ENCODE measurements around the gene CCSER1. TPM values are rescaled to one million over a fixed set of nuclear protein-coding genes. Genes with fewer than 3 reads are reported as not detected.

The CCSER1 gene
- total RNA-seq, 2 experiments from 2014 or later: not detected

- H3K36me3 ChIP-seq (ENCODE audit: insufficient read depth, low read length): no peaks in the 10 kb centered on the region
- POLR2A ChIA-PET: no interaction called here
- H2AFZ ChIP-seq (ENCODE audit: low read length): no peak overlapping the region
- no peaks in the 10 kb centered on the region for H3K4me1 ChIP-seq (ENCODE audit: insufficient read depth, low read length, poor library complexity, severe bottlenecking)
- H4K20me1 ChIP-seq (ENCODE audit: insufficient read depth, low read length): no peaks in the 10 kb centered on the region
- no peak overlapping the region for H3K27ac ChIP-seq (ENCODE audit: low read depth, low read length, poor library complexity, severe bottlenecking)
- no peak for DNase-seq (ENCODE audit: low spot score)
- no peaks in the 10 kb centered on the region for H3K9me3 ChIP-seq (ENCODE audit: low read length)
- no peak overlapping the region for H3K4me3 ChIP-seq (ENCODE audit: low read depth, low read length, poor library complexity, severe bottlenecking)
- intact Hi-C loops (cut with micrococcal nuclease; ENCODE audit: unreplicated experiment): no loop called here
- BruUV-seq (replicated peaks): no TSS peak
- TF ChIP-seq CTCF (conservative IDR thresholded peaks at IDR 0.05; ENCODE audit: low read length) (no peak), EZH2phosphoT487 (IDR thresholded peaks at IDR 0.05; ENCODE audit: borderline replicate concordance, low read depth, low read length) (no peak)
- no peak overlapping the region for H3K4me2 ChIP-seq (ENCODE audit: low read length)
- no peaks in the 10 kb centered on the region for H3K9me2 ChIP-seq (ENCODE audit: insufficient read depth, low read length)
- H3K79me2 ChIP-seq (ENCODE audit: insufficient read depth, low read depth, low read length): no peaks in the 10 kb centered on the region
- CTCF ChIA-PET (ENCODE audit: unreplicated experiment): no interaction called here
These were observed 311.3 kb downstream of the CCSER1 start for GRCh38 chr4:90438522-90438921.

- Histone ChIP-seq H3K9me2 (ENCODE audit: insufficient read depth, low read length) (no peaks in the 10 kb centered on the region), H4K20me1 (ENCODE audit: insufficient read depth, low read length) (no peaks in the 10 kb centered on the region), H3K4me1 (ENCODE audit: insufficient read depth, low read length, poor library complexity, severe bottlenecking) (no peaks in the 10 kb centered on the region), H3K9me3 (ENCODE audit: low read length) (no peaks in the 10 kb centered on the region), H3K36me3 (ENCODE audit: insufficient read depth, low read length) (no peaks in the 10 kb centered on the region), H3K79me2 (ENCODE audit: insufficient read depth, low read depth, low read length) (no peaks in the 10 kb centered on the region), H2AFZ (ENCODE audit: low read length) (no peak overlapping the region), H3K4me3 (ENCODE audit: low read depth, low read length, poor library complexity, severe bottlenecking) (no peak overlapping the region), H3K27ac (ENCODE audit: low read depth, low read length, poor library complexity, severe bottlenecking) (no peak overlapping the region), H3K4me2 (ENCODE audit: low read length) (no peak overlapping the region)
- ChIA-PET POLR2A (no interaction called here), CTCF (ENCODE audit: unreplicated experiment) (no interaction called here)
- no peak for DNase-seq (ENCODE audit: low spot score)
- TF ChIP-seq EZH2phosphoT487 (IDR thresholded peaks at IDR 0.05; ENCODE audit: borderline replicate concordance, low read depth, low read length) (no peak), CTCF (conservative IDR thresholded peaks at IDR 0.05; ENCODE audit: low read length) (no peak)
- BruUV-seq (replicated peaks): no TSS peak
- intact Hi-C loops (cut with micrococcal nuclease; ENCODE audit: unreplicated experiment): no loop called here
These were observed 314.6 kb downstream of the CCSER1 start for GRCh38 chr4:90441770-90442169.

GRCh38 chr4:90442619-90443018, 315.4 kb downstream of the CCSER1 start:
- BruUV-seq (replicated peaks): no TSS peak
- no peak for DNase-seq (ENCODE audit: low spot score)
- H3K4me3 ChIP-seq (ENCODE audit: low read depth, low read length, poor library complexity, severe bottlenecking): no peak overlapping the region
- H3K9me2 ChIP-seq (ENCODE audit: insufficient read depth, low read length): no peaks in the 10 kb centered on the region
- H4K20me1 ChIP-seq (ENCODE audit: insufficient read depth, low read length): no peaks in the 10 kb centered on the region
- H2AFZ ChIP-seq (ENCODE audit: low read length): no peak overlapping the region
- H3K27ac ChIP-seq (ENCODE audit: low read depth, low read length, poor library complexity, severe bottlenecking): no peak overlapping the region
- intact Hi-C loops (cut with micrococcal nuclease; ENCODE audit: unreplicated experiment): no loop called here
- H3K4me2 ChIP-seq (ENCODE audit: low read length): no peak overlapping the region
- no peak for TF ChIP-seq CTCF (conservative IDR thresholded peaks at IDR 0.05; ENCODE audit: low read length)
- TF ChIP-seq EZH2phosphoT487 (IDR thresholded peaks at IDR 0.05; ENCODE audit: borderline replicate concordance, low read depth, low read length): no peak
- H3K4me1 ChIP-seq (ENCODE audit: insufficient read depth, low read length, poor library complexity, severe bottlenecking): no peaks in the 10 kb centered on the region
- CTCF ChIA-PET (ENCODE audit: unreplicated experiment): no interaction called here
- H3K9me3 ChIP-seq (ENCODE audit: low read length): no peaks in the 10 kb centered on the region
- no peaks in the 10 kb centered on the region for H3K79me2 ChIP-seq (ENCODE audit: insufficient read depth, low read depth, low read length)
- no peaks in the 10 kb centered on the region for H3K36me3 ChIP-seq (ENCODE audit: insufficient read depth, low read length)
- POLR2A ChIA-PET: no interaction called here
